SK-N-SH treated with all-trans-retinoic acid at 6 μM for 48 hours (cell line): ENCODE results near the gene KRTAP10-1.

Experiments used
- ARNTL ChIP-seq: fragments of 450-650 bp; formaldehyde crosslinking; IDR thresholded peaks from 2 replicates; pipeline ENCODE4 v1.5.0; 2020; ENCODE audit warnings: low read depth, mild to moderate bottlenecking, moderate library complexity, borderline replicate concordance
- CREB5 ChIP-seq: fragments of 250-450 bp; sonication (Bioruptor Pico); IDR thresholded peaks from 2 replicates; pipeline ENCODE4 v1.5.1; 2020; ENCODE audit warnings: low read depth, mild to moderate bottlenecking, moderate library complexity
- CSDC2 ChIP-seq: fragments of 250-450 bp; sonication (Bioruptor Pico); IDR thresholded peaks from 2 replicates; pipeline ENCODE4 v1.5.0; 2020; ENCODE audit warnings: mild to moderate bottlenecking, moderate library complexity
- CSRNP3 ChIP-seq: fragments of 250-450 bp; sonication (Bioruptor Pico); IDR thresholded peaks from 2 replicates; pipeline ENCODE4 v1.5.1; 2021; ENCODE audit warnings: mild to moderate bottlenecking, moderate library complexity
- PATZ1 ChIP-seq: fragments of 250-450 bp; sonication (Bioruptor Pico); IDR thresholded peaks from 2 replicates; pipeline ENCODE4 v1.8.0; 2020; ENCODE audit warnings: mild to moderate bottlenecking, moderate library complexity, borderline replicate concordance
- RARB ChIP-seq: fragments of 250-450 bp; sonication (Bioruptor Pico); IDR thresholded peaks from 2 replicates; pipeline ENCODE4 v1.8.0; 2021; ENCODE audit warnings: mild to moderate bottlenecking, moderate library complexity
- TOX ChIP-seq: fragments of 250-450 bp; sonication (Bioruptor Pico); IDR thresholded peaks from 2 replicates; pipeline ENCODE4 v1.8.0; 2021; ENCODE audit warnings: mild to moderate bottlenecking, moderate library complexity, borderline replicate concordance
- TSHZ2 ChIP-seq: fragments of 250-450 bp; sonication (Bioruptor Pico); IDR thresholded peaks from 2 replicates; pipeline ENCODE4 v1.5.0; 2020; ENCODE audit warnings: mild to moderate bottlenecking, moderate library complexity
- ZFP3 ChIP-seq: fragments of 250-450 bp; sonication (Bioruptor Pico); IDR thresholded peaks from 2 replicates; pipeline ENCODE4 v1.5.0; 2020; ENCODE audit warnings: mild to moderate bottlenecking, moderate library complexity
- ZFP30 ChIP-seq: fragments of 450-650 bp; formaldehyde crosslinking; IDR thresholded peaks from 2 replicates; pipeline ENCODE4 v1.5.0; 2022; ENCODE audit warnings: mild to moderate bottlenecking, moderate library complexity
- ZNF8 ChIP-seq: fragments of 450-650 bp; formaldehyde crosslinking; IDR thresholded peaks from 2 replicates; pipeline ENCODE4 v1.5.0; 2020; ENCODE audit warnings: mild to moderate bottlenecking, moderate library complexity

- TF ChIP-seq CSRNP3 (CRISPR knock-in tag), result no peak
- no peak for TF ChIP-seq RARB
- TF ChIP-seq PATZ1, result no peak
- no peak for TF ChIP-seq ZNF8
- no peak for TF ChIP-seq TSHZ2
- no peak for TF ChIP-seq CSDC2 (CRISPR knock-in tag)
- no peak for TF ChIP-seq ZFP3 (CRISPR knock-in tag)
- TF ChIP-seq TOX (CRISPR knock-in tag), result no peak
- TF ChIP-seq ARNTL (CRISPR knock-in tag), result no peak
- no peak for TF ChIP-seq CREB5 (CRISPR knock-in tag)
- no peak for TF ChIP-seq ZFP30 (CRISPR knock-in tag)
Measured at GRCh38 chr21:44568261-44568660, 28.3 kb upstream of the KRTAP10-1 start.
